T-helper 9 cell (primary cell): ENCODE data around the gene PSD2.

Experiments used
- DNase-seq: peaks from one replicate; pipeline ENCODE4 v3.0.0-alpha.2; 2020

Gene PSD2

GRCh38 chr5:139814191-139814601, 18.6 kb downstream of the PSD2 start:
- DNase-seq = no peak

DNA sequence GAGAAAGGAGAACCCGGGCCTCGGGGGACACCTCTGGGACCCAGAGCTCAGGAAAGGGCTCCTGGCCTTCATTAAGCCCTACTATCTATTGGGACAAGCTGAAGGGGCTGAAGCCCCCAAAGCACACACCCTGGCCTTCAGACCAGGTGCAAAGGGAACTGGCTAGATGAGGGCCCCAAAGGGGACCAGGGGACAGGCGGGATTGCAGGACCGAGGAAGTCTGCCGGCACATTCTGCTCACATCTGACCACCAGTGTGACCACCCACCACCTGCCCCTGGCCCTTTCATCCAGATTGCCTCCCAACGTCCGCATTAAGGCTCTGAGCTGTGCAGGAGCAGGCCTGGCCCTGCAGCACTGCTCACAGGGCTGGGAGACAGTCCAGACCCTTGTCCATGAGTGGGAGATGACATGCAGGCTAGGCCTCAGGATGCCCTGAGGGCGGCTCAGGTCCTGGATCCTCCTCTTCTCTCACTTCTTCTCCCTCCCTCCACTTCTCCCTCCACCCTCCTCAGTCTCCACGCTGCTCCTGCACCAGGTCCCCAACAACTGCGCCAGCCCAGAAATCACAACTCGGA, 19.2 kb downstream of the PSD2 start:
- no peak for DNase-seq

GRCh38 chr5:139816566-139816965, 21.0 kb downstream of the PSD2 start:
- no peak for DNase-seq

- DNase-seq = no peak
Measured at GRCh38 chr5:139817362-139817761, 21.8 kb downstream of the PSD2 start.

DNA sequence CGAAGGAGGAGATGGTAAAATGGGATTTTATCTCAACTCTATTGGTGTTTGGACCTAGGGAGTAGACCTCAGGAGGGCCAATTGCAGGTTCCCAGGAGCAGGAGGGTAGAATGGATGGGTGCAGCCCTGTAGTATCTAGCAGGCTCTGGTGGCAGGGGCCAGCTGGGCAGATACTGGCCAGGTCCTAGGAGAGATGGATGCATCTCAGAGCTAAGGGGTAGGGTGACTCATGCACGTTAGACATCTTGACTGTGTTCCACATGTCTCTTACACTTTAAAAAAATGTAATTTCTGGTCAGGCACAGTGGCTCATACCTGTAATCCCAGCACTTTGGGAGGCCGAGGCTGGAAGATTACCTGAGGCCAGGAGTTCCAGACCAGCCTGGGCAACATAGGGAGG, 22.4 kb downstream of the PSD2 start:
- no peak for DNase-seq

DNA sequence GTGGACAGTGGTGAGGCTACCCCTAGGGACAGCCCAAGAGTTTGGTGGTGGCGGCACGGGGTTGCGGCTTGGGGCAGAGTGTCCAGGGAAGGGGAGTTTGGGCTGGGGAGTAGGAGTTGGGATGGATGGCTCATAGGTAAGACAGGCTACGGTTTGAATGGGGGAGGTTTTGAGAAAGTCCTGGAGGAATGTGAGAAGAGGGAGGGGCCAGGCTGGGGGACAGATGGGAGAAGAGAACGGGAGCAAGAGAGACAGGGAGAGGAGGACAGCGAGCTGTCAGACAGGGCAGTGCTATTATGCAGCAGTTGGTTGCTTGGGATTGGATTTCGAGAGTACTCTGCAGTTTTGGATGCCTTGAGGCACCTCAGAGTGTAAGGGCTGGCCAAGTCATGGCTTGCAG, 24.5 kb downstream of the PSD2 start:
- no peak for DNase-seq

DNA sequence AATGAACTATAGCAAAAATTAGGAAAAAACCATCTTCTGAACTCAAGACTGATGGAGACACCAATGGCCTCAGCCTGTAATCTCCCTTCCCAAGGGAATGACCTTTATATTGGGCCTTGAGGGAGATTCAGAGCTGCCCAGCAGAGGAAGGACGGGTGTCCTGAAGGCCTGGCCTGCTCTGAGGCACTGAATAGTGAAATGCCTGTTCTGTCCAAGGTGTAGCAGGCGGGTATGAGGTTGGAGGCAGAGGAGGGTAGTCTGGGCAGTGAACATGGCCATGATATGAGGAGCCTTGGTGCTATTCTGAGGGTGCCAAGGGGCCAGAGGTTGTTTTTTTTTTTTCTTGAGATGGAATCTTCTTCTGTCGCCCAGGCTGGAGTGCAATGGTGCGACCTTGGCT, 25.0 kb downstream of the PSD2 start:
- DNase-seq = no peak

- DNase-seq = no peak
Measured at GRCh38 chr5:139821806-139822552, 26.4 kb downstream of the PSD2 start.

GRCh38 chr5:139822553-139823425, 27.2 kb downstream of the PSD2 start:
- DNase-seq = no peak

GRCh38 chr5:139823757-139824355, 28.2 kb downstream of the PSD2 start:
- DNase-seq = no peak

- DNase-seq = no peak
Measured at GRCh38 chr5:139825690-139826089, 30.1 kb downstream of the PSD2 start.

- DNase-seq = no peak
Measured at GRCh38 chr5:139828207-139828895, 32.7 kb downstream of the PSD2 start.

- no peak for DNase-seq
Measured at GRCh38 chr5:139829471-139829870, 33.9 kb downstream of the PSD2 start.

GRCh38 chr5:139831624-139832023, 36.0 kb downstream of the PSD2 start:
- no peak for DNase-seq

- DNase-seq = no peak
Measured at GRCh38 chr5:139833525-139833924, 37.9 kb downstream of the PSD2 start.

- DNase-seq = no peak
Measured at GRCh38 chr5:139835656-139836055, 40.0 kb downstream of the PSD2 start.

DNA sequence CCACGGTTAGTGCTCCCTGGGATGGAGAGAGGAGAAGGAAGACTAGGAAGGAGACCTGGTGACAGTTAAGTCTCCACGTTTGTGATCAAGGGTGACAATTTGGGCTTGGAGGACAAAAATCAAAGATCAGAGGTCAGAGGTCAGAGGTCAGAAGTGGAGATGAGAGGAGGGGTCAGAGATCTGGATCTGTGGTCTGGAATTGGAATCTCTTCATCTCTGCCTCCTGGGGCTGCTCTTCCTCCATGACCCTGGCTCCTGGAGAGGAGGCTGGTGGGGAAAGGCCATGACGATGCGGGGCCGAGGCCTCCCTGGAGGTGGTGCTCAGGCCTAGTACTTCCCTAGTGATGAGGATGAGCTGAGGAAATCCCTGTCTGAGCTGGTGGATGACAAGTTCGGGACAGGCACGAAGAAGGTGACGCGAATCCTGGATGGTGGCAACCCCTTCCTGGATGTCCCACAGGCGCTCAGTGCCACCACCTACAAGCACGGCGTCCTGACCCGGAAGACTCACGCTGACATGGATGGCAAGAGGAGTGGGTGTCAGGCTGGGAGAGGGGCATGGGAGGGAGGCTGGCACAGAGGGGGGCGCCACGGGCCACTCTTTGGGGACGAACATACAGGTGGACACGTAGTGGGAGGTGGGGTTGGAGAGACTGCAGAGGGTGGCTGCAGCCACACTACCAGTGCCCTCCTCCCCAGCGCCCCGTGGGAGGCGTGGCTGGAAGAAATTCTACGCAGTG, 41.0 kb downstream of the PSD2 start:
- DNase-seq = no peak

DNA sequence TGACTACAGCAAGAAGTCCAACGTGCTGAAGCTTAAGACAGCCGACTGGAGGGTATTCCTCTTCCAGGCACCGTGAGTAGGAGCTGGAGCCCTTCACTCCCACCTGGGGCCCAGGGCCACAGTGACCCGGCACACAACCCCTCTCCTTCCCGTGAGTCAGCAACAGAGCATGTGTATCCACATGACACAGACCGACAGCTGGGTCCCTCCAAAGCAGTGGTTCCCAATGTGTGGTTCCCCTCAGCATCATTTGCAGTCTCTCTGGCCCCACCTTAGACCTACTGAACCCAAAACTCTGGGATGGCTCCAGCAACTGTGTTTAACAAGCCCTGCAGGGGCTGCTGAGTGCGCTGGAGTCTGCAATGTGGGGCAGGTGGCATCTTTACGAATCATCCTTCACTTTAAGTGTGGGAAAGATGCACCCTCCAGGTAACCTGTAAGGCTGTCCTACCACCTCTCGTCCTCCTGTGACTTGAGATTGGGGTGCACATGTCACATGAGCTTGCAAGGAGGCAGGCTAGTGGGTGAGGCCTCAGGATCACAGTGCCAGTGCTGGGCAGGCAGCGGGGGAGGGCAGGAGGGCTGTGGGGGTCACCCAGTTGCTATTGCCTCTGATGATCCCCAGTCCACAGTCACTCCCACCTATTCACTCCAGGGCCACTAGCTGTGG, 42.2 kb downstream of the PSD2 start:
- DNase-seq = no peak

DNA sequence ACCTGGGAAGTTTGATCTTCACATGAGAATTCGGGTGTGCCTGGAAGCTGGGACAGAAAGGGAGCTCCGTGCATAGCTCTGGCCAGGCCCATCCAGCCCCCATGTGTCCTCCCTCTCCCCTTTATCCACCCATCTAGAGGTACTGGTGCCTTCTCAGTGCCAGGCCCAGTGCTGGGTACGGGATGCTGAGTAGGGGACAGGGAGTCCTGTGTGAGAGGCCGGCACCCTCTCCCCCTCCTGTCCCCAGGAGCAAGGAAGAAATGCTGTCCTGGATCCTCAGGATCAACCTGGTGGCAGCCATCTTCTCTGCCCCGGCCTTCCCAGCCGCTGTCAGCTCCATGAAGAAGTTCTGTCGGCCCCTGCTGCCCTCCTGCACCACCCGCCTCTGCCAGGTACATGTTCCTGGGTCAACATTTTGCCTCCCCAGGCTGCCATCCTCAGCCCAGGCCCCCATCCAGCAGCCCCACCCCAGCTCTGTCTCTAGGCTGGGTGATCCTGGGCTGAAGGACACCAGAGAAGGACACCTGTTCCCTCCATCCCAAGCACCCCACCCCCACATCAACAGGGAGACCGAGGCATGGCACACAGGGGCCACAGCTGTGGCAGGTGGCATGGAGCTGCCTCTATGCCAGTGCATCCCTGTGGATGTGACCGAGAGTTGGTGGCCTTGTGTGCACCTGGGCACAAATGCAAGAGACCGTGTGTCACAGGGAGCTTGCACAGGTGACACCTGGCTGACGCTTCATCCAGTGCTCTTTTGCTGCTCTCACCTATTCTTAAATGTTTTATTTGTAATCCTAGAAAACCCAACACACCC, 43.0 kb downstream of the PSD2 start:
- no peak for DNase-seq

GRCh38 chr5:139839232-139839815, 43.7 kb downstream of the PSD2 start:
- no peak for DNase-seq
